Neural cell (in vitro differentiated cells): ENCODE measurements around the gene ZNF396.

Experiments used
- CTCF ChIP-seq: fragments of 450-650 bp; IDR thresholded peaks from 2 replicates; pipeline ENCODE4 v1.5.1; 2014; ENCODE audit warnings: antibody characterized with exemption, mild to moderate bottlenecking, moderate library complexity; ENCODE audit not compliant: poor library complexity, severe bottlenecking
- MXI1 ChIP-seq: fragments of 450-650 bp; conservative IDR thresholded peaks from 2 replicates; pipeline ENCODE4 v1.6.1; 2014; ENCODE audit warnings: antibody characterized with exemption, mild to moderate bottlenecking; ENCODE audit not compliant: poor library complexity, severe bottlenecking
- POLR2AphosphoS5 ChIP-seq: IDR thresholded peaks from 2 replicates; pipeline ENCODE4 v1.6.1; 2012
- RAD21 ChIP-seq: fragments of 450-650 bp; conservative IDR thresholded peaks from 2 replicates; pipeline ENCODE4 v1.6.1; 2014; ENCODE audit warnings: antibody characterized with exemption, mild to moderate bottlenecking, moderate library complexity
- TAF1 ChIP-seq: IDR thresholded peaks from 2 replicates; pipeline ENCODE4 v1.6.1; 2012; ENCODE audit warnings: low read depth

GRCh38 chr18:35352778-35353177, 24.4 kb downstream of the ZNF396 start:
- TF ChIP-seq CTCF: no peak
- no peak for TF ChIP-seq MXI1
- TF ChIP-seq POLR2AphosphoS5: no peak
- TF ChIP-seq RAD21: no peak
- TF ChIP-seq TAF1: no peak
